LNCAP (cell line): ENCODE results near the gene RC3H2.

Experiments
- TF ChIP-seq, protein P1 (sequence below): fragments of 450-650 bp; IDR thresholded peaks from 2 replicates; pipeline ENCODE4 v1.5.1; 2017; ENCODE audit warnings: mild to moderate bottlenecking

RC3H2 gene

DNA sequence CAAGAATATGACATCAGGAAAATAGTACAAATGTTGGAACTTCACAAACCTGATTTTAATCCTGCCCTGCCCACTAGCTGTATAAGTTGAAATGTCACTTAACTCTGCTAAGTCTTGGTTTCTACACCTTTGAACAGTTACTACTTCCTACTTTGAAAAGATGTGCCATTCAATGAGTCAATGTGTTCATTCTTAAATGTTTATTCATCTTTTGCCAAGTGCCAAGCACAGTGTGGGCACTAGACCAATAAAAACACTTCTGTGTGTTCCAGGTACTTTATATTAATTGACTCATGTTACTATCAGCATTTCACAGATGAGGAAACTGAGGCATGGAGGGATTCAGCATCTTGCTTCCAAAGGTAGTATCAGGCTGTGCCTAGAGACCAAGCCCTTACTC, 89.6 kb downstream of the RC3H2 start:
- TF ChIP-seq, protein P1, sequence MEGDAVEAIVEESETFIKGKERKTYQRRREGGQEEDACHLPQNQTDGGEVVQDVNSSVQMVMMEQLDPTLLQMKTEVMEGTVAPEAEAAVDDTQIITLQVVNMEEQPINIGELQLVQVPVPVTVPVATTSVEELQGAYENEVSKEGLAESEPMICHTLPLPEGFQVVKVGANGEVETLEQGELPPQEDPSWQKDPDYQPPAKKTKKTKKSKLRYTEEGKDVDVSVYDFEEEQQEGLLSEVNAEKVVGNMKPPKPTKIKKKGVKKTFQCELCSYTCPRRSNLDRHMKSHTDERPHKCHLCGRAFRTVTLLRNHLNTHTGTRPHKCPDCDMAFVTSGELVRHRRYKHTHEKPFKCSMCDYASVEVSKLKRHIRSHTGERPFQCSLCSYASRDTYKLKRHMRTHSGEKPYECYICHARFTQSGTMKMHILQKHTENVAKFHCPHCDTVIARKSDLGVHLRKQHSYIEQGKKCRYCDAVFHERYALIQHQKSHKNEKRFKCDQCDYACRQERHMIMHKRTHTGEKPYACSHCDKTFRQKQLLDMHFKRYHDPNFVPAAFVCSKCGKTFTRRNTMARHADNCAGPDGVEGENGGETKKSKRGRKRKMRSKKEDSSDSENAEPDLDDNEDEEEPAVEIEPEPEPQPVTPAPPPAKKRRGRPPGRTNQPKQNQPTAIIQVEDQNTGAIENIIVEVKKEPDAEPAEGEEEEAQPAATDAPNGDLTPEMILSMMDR = no peak

DNA sequence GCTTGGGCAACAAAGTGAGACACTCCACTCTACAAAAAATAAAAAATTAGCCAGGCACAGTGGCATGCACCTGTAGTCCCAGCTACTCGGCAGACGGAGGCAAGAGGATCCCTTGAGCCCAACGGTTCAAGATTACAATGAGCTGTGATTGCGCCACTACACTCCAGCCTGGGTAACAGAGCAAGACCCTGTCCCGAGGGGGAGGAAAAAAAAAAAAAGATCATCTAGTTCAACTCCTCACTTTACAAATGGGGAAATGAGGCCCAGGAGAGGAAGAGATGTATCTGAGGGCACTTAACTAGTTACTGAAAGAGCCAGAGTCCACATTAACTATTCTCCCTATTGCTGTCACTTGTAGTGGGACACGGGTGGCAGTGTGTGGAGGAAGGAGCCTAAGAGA, 90.6 kb downstream of the RC3H2 start:
- TF ChIP-seq, protein P1 = no peak

DNA sequence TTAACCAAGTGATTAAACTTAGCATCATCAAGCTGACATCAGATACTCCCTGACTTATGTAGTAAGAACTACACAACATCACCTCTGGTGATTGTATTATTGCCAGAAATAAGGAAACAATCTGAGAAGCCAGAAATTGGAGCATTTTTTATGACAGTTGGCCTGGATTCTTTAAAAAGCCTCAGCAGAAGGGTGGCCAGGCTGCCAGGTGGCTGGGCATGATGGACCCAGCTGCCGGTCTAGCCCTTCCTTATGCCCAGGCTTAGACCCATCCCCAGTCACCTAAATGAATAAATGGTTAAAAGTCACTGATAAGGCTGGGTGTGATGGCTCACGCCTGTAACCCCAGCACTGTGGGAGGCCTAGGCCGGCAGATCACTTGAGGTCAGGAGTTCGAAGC, 92.4 kb downstream of the RC3H2 start:
- TF ChIP-seq, protein P1 = no peak

DNA sequence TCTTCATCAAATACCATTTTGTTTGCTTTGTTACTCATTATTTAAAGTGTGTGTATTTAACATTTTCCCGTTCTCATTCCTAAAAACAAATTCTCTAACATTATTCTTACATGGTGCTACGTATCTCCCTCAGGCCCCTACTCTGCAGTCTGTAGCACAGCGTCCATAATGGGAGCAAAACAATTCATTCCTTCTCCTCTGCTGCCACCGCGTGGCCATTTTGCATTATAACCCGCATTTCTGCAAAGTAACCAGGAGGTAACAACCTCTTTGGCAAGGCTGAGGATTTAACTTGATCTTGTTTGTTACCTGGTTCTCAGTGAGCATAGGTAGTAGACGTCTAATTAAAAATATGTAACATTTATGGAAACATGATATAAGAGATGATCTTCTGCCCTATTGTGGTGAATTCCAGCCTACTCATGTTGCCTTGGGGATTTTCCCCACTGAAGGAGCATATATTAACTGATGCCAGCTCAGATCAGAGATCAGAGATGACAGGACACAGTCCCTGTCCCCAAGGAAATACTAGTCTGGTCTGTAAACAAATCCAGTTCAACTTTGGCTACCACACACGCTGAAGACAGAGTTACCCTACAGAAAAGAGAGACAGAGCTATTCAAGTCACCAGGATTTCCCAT, 94.7 kb downstream of the RC3H2 start:
- TF ChIP-seq, protein P1 = peak; percentile 80

DNA sequence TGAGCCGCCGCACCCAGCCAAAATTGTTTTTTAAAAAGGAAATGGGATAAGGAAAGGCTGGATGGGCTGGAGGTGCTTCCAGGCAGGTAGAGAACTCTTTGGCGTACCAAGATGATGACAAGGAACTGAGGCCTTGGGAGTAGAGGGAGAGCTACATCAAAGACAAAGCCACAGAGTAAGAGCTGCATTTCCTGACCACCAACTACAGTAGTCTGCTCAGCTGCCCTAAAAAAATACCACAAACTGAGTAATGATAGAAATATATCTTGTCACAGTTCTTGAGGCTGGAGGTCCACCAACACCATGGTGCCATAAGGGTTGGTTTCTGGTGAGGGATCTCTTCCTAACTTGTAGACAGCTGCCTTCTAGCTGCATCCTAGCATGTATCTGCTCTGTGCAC, 97.0 kb downstream of the RC3H2 start:
- TF ChIP-seq, protein P1 = no peak

DNA sequence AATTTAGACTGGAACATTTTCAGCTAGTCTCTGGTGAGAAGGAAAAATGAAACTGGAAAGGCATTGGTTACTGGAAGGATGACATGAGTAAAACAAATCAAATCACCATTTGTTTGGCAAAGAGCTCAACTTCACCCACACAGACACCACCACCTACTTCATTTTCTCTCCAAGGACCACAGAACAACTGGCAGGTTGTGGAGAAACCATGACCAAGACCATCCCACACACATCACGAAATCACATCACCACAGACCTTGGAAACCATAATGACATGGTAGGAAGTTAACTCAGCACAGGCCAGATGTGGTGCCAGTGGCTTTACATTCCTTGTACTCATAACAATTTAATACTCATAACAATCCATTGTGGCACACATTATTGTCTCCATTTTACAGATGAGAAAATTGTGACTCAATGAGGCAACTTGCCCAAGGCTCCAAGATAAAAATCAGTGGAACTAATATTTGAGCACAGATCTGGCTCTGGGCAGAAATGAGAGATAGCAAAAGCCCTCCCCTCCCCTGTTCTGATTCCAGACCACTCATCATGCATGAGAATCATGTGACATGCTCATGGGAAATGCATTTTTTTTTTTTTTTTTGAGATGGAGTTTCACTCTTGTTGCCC, 97.8 kb downstream of the RC3H2 start:
- TF ChIP-seq, protein P1 = no peak

DNA sequence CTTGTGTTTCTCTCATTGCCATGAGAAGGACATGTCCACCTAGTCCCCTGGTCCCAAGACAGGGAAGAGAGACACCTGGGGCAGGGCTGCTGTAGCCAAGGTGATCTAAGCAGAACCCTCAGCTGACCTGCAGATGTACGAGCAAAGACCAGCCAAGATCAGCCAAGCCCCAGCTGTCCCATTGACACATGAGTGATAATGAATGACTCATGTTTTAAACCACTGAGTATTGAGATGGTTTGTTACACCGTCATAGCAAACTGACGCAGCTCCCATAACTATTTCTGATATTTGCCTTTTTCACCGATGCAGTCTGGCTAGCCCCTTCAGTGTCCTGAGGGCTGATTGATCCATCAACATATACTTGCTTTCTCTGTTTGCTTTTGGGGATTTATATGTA, 98.5 kb downstream of the RC3H2 start:
- TF ChIP-seq, protein P1 = no peak
